Thyroid gland (tissue), 4 donors: Measurements from ENCODE around the gene MDH1B.

ENCODE experiments used
- CTCF ChIP-seq, 6 experiments: fragments of 200-600 bp in 3 of 6; fragments of 450-650 bp in 3 of 6; sonication (generic) in 3 of 6; IDR thresholded peaks; one replicate each; pipeline ENCODE4 v1.5.1; 2016 to 2019; ENCODE audit warnings: antibody characterized with exemption in 6 of 6, mild to moderate bottlenecking in 2 of 6, inconsistent platforms in 1 of 6, moderate library complexity in 1 of 6
- POLR2A ChIP-seq, 2 donors: fragments of 450-650 bp; IDR thresholded peaks; one replicate each; pipeline ENCODE4 v1.6.1; 2017; ENCODE audit warnings: antibody characterized with exemption in 2 of 2, mild to moderate bottlenecking in 2 of 2, moderate library complexity in 1 of 2

GRCh38 chr2:206740800-206741199, 24.3 kb downstream of the MDH1B start:
- TF ChIP-seq CTCF (IDR thresholded peaks at IDR 0.05) (no peak), POLR2A (IDR thresholded peaks at IDR 0.05) (no peak)
